NCI-H2029 treated with DMSO at 0.1 percent for 48 hours (cell line): Measurements from ENCODE around the gene AVPR2.

Experiments
- DNase-seq: peaks from one replicate; lab custom pipeline; 2025; lab: John Stamatoyannopoulos, UW

AVPR2 gene

GRCh38 chrX:153932220-153932915 lies 27.9 kb downstream of the AVPR2 start:
- no peak for DNase-seq

- no peak for DNase-seq
Measured at GRCh38 chrX:153933748-153934147, 29.3 kb downstream of the AVPR2 start.

GRCh38 chrX:153934148-153934761 lies 29.8 kb downstream of the AVPR2 start:
- DNase-seq, result no peak

- DNase-seq, result peak; percentile 7
Measured at GRCh38 chrX:153934762-153935325, 30.4 kb downstream of the AVPR2 start, which contains the start of gene NAA10. Gene NAA10, minus strand, starts transcription at chrX:153935037. Its CDS starts 133 bp downstream, at chrX:153934904.

- no peak for DNase-seq
Measured at GRCh38 chrX:153935326-153935851, 30.9 kb downstream of the AVPR2 start.

GRCh38 chrX:153937056-153937455 lies 32.6 kb downstream of the AVPR2 start:
- DNase-seq, result no peak

GRCh38 chrX:153938226-153938786 lies 33.8 kb downstream of the AVPR2 start:
- no peak for DNase-seq

- DNase-seq, result no peak
Measured at GRCh38 chrX:153939573-153939972, 35.1 kb downstream of the AVPR2 start.

- DNase-seq, result no peak
Measured at GRCh38 chrX:153941336-153942252, 37.1 kb downstream of the AVPR2 start.

GRCh38 chrX:153944140-153944799 lies 39.8 kb downstream of the AVPR2 start, which contains the start of gene RENBP:
Gene RENBP, minus strand, starts transcription at chrX:153944643. Its CDS starts 33 bp downstream, at chrX:153944610.
- no peak for DNase-seq

GRCh38 chrX:153944800-153945150 lies 40.3 kb downstream of the AVPR2 start:
- no peak for DNase-seq

- DNase-seq, result no peak
Measured at GRCh38 chrX:153945956-153946943, 41.8 kb downstream of the AVPR2 start.

GRCh38 chrX:153947009-153947769 lies 42.7 kb downstream of the AVPR2 start:
- DNase-seq, result peak; percentile 12

GRCh38 chrX:153948002-153948466 lies 43.6 kb downstream of the AVPR2 start:
- no peak for DNase-seq

- DNase-seq, result no peak
Measured at GRCh38 chrX:153948847-153949805, 44.7 kb downstream of the AVPR2 start.

- no peak for DNase-seq
Measured at GRCh38 chrX:153950127-153950526, 45.7 kb downstream of the AVPR2 start.

GRCh38 chrX:153951683-153952372 lies 47.4 kb downstream of the AVPR2 start:
- no peak for DNase-seq
